DMS114 treated with DMSO at 0.1 percent for 48 hours (cell line): ENCODE measurements around the gene UCHL3.

Experiments used
- DNase-seq: peaks from one replicate; lab custom pipeline; 2025; ENCODE audit not compliant: unreplicated experiment; lab: John Stamatoyannopoulos, UW

Gene UCHL3

DNA sequence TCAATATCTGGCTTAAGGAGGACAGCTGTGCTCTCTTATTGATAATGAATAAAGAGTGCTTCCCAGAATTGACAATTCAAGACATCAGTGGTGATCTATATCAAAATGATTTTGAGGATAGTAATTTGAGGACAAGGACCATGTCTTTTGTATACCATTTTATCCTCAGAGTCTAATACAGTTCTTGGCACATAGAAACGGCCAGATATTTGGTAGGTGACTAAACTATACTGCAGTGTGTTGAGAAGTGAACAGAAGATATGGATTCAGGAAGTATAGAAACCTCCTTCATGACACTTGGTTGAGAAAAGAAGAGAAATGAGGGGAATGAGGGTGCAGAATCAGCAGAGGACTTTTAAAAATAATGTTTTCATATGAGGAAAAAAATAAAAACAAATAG, 70.4 kb downstream of the UCHL3 start:
- no peak for DNase-seq

GRCh38 chr13:75621147-75621546, 71.6 kb downstream of the UCHL3 start:
- no peak for DNase-seq

DNA sequence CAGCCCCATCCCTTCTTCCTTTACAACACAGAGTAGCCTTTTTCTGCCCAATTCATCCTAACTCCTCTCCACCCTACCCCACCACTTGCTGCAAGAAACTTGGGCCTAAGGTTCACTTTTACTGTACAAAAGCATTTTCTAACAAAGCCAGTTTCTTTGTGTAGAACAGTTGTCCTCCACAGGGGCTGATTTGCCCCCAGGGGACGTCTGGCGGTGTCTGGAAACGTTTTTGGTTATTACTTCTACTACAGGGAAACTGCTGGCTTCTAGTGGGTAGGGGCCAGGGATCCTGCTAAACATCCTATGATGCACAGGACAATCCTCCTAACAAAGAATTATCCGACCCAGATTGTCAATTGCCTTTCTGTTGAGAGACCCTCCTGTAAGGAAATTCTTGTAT, 79.2 kb downstream of the UCHL3 start:
- DNase-seq = no peak

DNA sequence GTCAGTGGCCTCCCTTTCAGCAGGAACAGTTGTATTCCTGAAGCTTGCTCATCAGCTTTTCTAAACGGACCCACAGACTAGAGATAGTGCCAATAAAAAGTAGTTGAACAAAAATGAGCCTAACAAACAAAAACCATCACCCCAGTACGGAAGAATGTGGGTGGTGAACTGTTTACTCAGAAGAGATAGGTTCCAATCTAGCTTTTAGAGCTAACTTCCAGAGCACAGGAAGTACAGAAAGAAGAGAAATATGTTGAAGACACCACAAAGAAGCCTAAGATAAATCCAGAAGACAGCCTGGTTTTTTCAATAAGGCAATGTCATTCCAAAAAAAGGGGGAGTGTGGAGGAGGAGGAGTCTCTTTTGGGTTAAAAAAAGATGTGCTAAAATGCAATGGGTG, 83.7 kb downstream of the UCHL3 start:
- no peak for DNase-seq

- DNase-seq = no peak
Observed at GRCh38 chr13:75635101-75635827, 85.7 kb downstream of the UCHL3 start.

- no peak for DNase-seq
Observed at GRCh38 chr13:75635828-75636435, 86.3 kb downstream of the UCHL3 start, which contains the start of gene LMO7. Gene LMO7 (plus strand): TSS chr13:75636330. CDS start chr13:75636658, 328 bp downstream.

DNA sequence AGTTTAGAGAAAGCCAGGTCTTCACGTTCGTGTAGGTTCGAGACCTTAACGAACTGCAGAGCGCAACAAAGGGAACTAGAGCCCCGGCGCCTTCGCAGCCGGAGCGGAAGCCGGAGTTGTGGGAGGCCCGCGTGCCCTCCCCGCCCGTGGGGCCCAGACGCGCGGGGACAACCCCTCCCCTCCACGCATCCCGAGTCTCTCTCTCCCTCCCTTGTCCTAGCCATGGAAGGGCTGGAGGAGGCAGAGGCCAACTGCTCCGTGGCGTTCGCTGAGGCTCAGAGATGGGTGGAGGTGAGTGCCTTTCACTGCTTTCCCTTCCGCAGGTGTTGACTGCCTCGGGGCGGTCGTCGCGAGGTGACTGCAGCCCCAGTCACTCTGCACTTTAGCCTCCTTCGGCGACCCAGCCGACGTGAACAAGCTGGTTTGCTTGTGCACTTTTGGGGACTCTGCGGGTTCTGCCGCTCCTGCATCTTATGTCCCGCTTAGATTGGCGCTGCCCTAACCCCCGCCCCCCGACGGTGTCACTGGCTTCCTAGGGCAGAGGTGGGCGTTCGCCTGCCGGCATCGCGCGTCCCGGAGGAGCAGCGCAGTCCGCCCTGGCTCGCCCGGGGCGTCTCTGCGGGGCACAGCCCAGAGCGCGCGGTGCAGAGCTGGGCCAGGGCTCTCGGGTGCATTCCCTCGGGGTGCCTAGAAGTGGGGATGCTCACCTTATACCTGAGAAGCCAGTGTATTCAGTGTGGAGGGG, 87.0 kb downstream of the UCHL3 start:
- no peak for DNase-seq

GRCh38 chr13:75637181-75637750, 87.7 kb downstream of the UCHL3 start:
- DNase-seq = no peak

GRCh38 chr13:75639454-75639853, 89.9 kb downstream of the UCHL3 start:
- DNase-seq = no peak

DNA sequence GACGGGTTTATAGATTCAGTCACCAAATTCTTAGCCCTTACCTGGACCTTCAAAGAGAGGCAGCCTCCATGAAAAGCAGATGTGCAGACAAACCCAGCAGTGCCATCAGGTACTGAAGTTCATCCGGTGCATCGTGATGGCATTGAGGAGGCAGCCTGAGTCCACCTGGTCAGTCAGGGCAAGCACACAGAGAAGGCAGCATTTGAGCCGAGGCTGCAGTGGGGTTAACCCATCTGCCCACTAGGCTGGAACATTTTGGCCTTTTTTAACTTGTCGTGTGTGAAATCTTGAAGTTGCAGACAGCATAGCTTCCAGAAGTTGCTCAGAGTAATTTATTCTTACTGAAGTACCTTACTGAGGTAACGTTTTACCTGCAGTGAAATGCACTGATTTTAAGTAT, 91.4 kb downstream of the UCHL3 start:
- no peak for DNase-seq

- no peak for DNase-seq
Observed at GRCh38 chr13:75643182-75643581, 93.6 kb downstream of the UCHL3 start.

DNA sequence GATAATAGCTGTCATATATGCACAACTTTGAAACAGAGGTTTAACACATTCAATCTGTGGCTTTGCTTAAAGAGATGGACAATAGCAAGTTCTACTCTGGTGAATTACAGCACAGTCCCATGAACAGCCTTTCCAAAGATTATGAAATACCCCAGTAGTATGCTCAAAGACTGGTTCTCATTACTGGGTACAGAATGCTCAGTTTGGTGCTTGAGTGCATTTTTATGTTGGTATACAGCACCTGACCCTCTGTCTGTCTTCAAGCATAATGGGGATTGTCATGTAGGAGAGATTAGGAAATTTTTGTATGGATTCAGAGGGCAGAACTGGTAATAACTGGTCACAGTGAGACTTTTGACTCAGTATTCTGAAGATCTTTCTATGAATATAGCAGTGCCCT, 94.1 kb downstream of the UCHL3 start:
- no peak for DNase-seq

GRCh38 chr13:75645141-75645540, 95.5 kb downstream of the UCHL3 start:
- no peak for DNase-seq

DNA sequence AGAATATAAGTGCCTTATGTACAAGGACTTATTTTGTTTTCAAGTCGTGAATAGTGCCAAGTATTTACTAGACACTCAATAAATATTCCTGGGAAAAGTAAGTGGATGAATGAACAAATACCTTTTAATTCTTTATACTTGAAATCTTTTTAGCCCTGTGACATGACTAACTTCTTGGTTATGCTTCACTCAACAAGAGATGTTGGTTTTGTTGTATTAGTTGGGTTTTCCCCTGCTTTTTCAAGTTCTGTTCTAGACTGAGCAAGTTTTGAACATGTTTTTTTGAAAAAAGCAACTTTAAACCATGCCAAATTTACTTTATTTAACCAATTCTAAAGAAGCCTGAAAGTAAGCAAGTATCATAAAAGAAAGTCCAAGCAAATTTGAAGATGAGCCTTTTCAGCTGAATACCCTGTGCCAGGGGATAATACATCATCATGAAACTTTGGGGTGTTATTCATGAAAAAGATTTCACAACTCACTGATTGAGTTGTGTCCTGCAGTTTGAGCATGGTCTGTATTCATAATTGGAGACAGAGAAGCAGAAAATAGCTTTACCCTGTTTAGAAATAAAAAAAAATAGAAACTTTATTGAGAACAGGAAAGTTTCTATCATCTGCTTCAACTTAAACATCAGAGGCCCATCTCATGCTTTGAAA, 97.7 kb downstream of the UCHL3 start:
- DNase-seq = no peak

GRCh38 chr13:75648446-75648845, 98.9 kb downstream of the UCHL3 start:
- DNase-seq = no peak

DNA sequence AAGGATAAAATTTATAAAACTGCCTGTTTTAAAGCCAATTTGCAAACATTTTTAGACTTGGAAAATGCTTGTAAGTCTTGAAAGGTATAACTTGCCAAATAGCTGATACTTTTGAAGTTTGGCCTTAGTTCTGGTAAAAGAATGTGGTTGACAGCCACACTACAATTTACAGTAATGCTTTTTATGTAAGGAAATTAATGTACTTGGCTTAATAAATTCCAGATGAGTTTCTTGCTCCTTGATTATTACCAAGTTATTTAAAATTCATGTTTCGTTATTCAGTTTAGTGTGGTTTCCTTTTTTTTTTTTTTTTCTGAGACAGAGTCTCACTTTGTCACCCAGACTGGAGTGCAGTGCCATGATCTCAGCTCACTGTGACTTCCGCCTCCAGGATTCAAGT, 101.4 kb downstream of the UCHL3 start:
- no peak for DNase-seq

- DNase-seq = no peak
Observed at GRCh38 chr13:75652726-75653125, 103.1 kb downstream of the UCHL3 start.
